HG03439 (cell line): ENCODE measurements around the gene NISCH.

Experiments
- ATAC-seq: cut with Tn5 transposase; IDR thresholded peaks from one replicate; pipeline ENCODE4 v1.9.1; 2021; ENCODE audit warnings: mild to moderate bottlenecking, moderate library complexity; ENCODE audit not compliant: unreplicated experiment

The NISCH gene

GRCh38 chr3:52511509-52511908 lies 56.1 kb downstream of the NISCH start:
- no peak for ATAC-seq

DNA sequence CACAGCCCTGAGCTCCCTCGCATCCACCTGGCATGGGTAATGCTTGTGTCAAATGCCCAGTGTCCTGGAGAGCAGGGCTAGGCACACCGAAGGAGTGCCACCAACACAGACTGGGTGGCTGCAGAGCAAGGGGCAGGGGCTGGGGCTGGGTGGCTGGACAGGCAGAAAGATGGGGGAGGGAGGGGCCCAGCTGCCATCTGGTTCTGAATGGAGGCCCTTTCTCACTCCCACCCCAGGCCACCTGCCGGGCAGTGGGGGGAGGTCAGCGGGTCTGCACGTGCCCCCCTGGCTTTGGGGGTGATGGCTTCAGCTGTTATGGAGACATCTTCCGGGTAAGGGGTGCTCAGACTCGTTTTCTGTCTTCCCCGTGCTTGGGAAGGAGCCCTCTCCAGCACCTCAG lies 56.7 kb downstream of the NISCH start:
- no peak for ATAC-seq

DNA sequence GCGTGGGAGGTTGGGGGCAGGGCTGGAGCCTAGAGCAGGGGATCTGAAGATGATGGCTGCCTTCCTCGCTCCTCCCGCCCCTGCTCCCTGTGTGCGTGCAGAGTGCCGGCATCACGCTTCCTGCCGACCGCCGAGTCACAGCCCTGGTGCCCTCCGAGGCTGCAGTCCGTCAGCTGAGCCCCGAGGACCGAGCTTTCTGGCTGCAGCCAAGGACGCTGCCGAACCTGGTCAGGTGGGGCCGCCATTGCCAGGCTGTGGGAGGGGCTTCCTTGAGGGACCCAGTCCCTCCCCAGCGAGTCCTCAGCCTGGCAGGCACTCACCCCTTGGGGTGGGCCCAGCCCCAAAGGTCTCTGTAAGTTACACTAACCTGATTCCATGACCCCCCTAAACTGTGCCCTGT lies 57.3 kb downstream of the NISCH start:
- no peak for ATAC-seq

GRCh38 chr3:52513281-52513680 lies 57.9 kb downstream of the NISCH start:
- no peak for ATAC-seq

GRCh38 chr3:52514576-52514975 lies 59.2 kb downstream of the NISCH start:
- no peak for ATAC-seq

DNA sequence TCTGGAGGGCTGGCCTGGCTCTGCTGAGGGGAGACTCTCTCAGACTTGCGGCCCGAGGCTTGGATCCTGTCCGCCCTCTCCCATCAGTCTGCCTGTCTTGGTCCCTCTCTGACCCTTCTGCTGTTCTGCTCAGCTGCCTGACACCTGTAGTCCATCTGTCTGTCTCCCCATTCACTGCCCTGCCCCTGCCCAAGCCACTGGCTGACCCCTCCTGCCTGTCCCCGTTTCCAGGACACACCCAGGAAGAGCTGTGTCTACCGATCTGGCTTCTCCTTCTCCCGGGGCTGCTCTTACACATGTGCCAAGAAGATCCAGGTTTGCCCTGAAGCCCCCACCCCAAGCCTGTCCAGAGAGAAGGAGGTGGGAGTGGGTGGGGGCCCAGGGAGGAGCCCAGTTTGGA lies 59.8 kb downstream of the NISCH start:
- no peak for ATAC-seq

GRCh38 chr3:52516509-52517195 lies 61.2 kb downstream of the NISCH start:
- ATAC-seq, result no peak

DNA sequence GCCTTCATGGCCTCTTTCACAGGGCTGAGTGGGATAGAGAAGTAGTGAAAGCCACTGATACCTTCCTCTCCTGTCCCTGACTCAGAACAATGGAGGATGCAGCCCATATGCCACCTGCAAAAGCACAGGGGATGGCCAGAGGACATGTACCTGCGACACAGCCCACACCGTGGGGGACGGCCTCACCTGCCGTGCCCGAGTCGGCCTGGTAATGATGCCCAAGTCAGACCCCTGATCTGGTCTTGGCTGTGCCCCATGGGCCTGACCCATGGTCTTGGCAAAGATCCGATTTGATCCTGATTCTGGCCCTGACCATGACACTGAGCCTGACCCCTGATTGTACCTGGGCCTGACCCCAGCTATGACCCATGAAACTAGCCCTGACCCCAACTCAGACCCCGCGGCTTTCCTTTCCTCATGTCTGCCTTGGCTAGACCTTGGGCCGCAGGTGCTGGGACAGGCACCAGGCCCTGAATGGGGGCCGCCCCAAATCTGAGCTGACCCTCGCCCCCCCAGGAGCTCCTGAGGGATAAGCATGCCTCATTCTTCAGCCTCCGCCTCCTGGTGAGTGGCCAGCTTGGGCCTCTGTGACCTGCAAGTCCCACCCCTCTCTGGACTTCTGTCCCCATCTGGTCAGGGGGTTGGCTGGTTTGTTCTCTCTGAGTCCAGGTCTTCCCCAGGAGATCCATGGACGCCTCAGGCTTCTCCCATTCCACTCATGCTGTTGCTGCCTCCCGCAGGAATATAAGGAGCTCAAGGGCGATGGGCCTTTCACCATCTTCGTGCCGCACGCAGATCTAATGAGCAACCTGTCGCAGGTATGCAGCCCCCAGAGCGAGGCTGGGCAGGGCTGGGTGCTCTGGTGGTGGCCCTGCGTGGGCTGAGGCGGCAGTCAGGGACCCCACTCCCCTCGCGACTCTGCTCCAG lies 62.7 kb downstream of the NISCH start:
- no peak for ATAC-seq

- ATAC-seq, result no peak
Measured at GRCh38 chr3:52518723-52519444, 63.5 kb downstream of the NISCH start.

GRCh38 chr3:52519445-52520140 lies 64.2 kb downstream of the NISCH start:
- ATAC-seq, result no peak

- ATAC-seq, result no peak
Measured at GRCh38 chr3:52520141-52520667, 64.8 kb downstream of the NISCH start.

- no peak for ATAC-seq
Measured at GRCh38 chr3:52520716-52521487, 65.5 kb downstream of the NISCH start.

GRCh38 chr3:52521488-52521824 lies 66.1 kb downstream of the NISCH start:
- ATAC-seq, result no peak

GRCh38 chr3:52521881-52522650 lies 66.7 kb downstream of the NISCH start:
- ATAC-seq, result no peak

DNA sequence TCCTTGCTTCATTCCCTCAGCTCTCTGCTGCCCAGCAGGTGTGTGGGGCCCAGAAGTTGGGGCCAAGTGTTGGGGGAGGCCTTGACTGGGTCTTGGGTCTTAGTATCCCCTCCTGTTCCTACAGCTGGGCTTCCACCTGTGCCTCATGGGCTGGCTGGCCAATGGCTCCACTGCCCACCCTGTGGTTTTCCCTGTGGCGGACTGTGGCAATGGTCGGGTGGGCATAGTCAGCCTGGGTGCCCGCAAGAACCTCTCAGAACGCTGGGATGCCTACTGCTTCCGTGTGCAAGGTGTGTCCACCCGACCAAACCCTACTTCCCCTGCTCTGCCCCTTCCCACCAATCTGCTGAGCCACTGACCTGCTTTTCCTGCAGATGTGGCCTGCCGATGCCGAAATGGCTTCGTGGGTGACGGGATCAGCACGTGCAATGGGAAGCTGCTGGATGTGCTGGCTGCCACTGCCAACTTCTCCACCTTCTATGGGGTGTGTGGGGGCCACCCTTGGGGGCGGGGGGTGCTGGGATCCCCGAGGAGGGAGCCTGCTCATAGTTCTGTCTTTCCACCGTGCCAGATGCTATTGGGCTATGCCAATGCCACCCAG lies 67.3 kb downstream of the NISCH start:
- no peak for ATAC-seq

- no peak for ATAC-seq
Measured at GRCh38 chr3:52523386-52524257, 68.2 kb downstream of the NISCH start.

GRCh38 chr3:52524258-52524751 lies 68.9 kb downstream of the NISCH start:
- no peak for ATAC-seq
